HepG2 (cell line): ENCODE data around the gene ABCG5. TPM values are rescaled to one million over a fixed set of nuclear protein-coding genes. Genes with fewer than 3 reads are reported as not detected.
A peak's percentile ranks its signal among the peaks of the same experiment; 100 is the strongest.

ENCODE experiments used
- AHDC1 ChIP-seq: sonication (generic); formaldehyde crosslinking; IDR thresholded peaks from 2 replicates; pipeline ENCODE4 v1.5.1; 2020; ENCODE audit warnings: mild to moderate bottlenecking, missing genetic modification reagents, borderline replicate concordance
- CENPBD1 ChIP-seq: sonication (generic); formaldehyde crosslinking; IDR thresholded peaks from 2 replicates; pipeline ENCODE4 v1.8.0; 2022; ENCODE audit warnings: missing genetic modification reagents, low read depth, mild to moderate bottlenecking, borderline replicate concordance
- CHCHD3 ChIP-seq: sonication (generic); formaldehyde crosslinking; IDR thresholded peaks from 2 replicates; pipeline ENCODE4 v1.8.0; 2022; ENCODE audit warnings: mild to moderate bottlenecking, missing genetic modification reagents, moderate library complexity
- EED ChIP-seq: sonication (generic); formaldehyde crosslinking; IDR thresholded peaks from 2 replicates; pipeline ENCODE4 v1.5.0; 2020; ENCODE audit warnings: mild to moderate bottlenecking, missing genetic modification reagents
- GFI1 ChIP-seq: sonication (generic); formaldehyde crosslinking; IDR thresholded peaks from 2 replicates; pipeline ENCODE4 v1.5.0; 2020; ENCODE audit warnings: missing genetic modification reagents, mild to moderate bottlenecking, borderline replicate concordance
- IRF2 ChIP-seq: IDR thresholded peaks from 2 replicates; pipeline ENCODE4 v1.6.1; 2018; ENCODE audit warnings: missing genetic modification reagents, missing compliant biosample characterization
- JARID2 ChIP-seq: sonication (generic); formaldehyde crosslinking; IDR thresholded peaks from 2 replicates; pipeline ENCODE4 v1.8.1; 2023; ENCODE audit warnings: missing genetic modification reagents, inconsistent platforms; ENCODE audit not compliant: insufficient replicate concordance
- MEIS1 ChIP-seq: sonication (generic); formaldehyde crosslinking; IDR thresholded peaks from 2 replicates; pipeline ENCODE4 v1.9.0; 2021; ENCODE audit warnings: mild to moderate bottlenecking, missing genetic modification reagents, moderate library complexity, borderline replicate concordance
- MTERF4 ChIP-seq: sonication (generic); formaldehyde crosslinking; IDR thresholded peaks from 2 replicates; pipeline ENCODE4 v1.8.0; 2023; ENCODE audit warnings: mild to moderate bottlenecking, missing genetic modification reagents
- NFYC ChIP-seq: IDR thresholded peaks from 2 replicates; pipeline ENCODE4 v1.6.1; 2016; ENCODE audit warnings: missing genetic modification reagents, missing compliant biosample characterization
- RELA ChIP-seq: sonication (generic); formaldehyde crosslinking; IDR thresholded peaks from 2 replicates; pipeline ENCODE4 v1.4.0; 2020; ENCODE audit warnings: missing genetic modification reagents
- SMAD1 ChIP-seq: sonication (generic); formaldehyde crosslinking; IDR thresholded peaks from 2 replicates; pipeline ENCODE4 v1.4.0; 2020; ENCODE audit warnings: missing genetic modification reagents, low read depth, mild to moderate bottlenecking, borderline replicate concordance
- TBL1XR1 ChIP-seq: fragments of 150-350 bp; IDR thresholded peaks from 2 replicates; pipeline ENCODE4 v1.6.1; 2014; ENCODE audit warnings: borderline replicate concordance, low read length; ENCODE audit not compliant: partially characterized antibody
- TOPORS ChIP-seq: sonication (generic); formaldehyde crosslinking; IDR thresholded peaks from 2 replicates; pipeline ENCODE4 v1.8.0; 2023; ENCODE audit warnings: mild to moderate bottlenecking, missing genetic modification reagents
- U2AF2 ChIP-seq: fragments of 200-400 bp; formaldehyde crosslinking; IDR thresholded peaks from 2 replicates; pipeline ENCODE4 v1.6.1; 2017; ENCODE audit warnings: low read depth, mild to moderate bottlenecking, low read length
- ZNF550 ChIP-seq: sonication (generic); formaldehyde crosslinking; IDR thresholded peaks from 2 replicates; pipeline ENCODE4 v1.4.0; 2020; ENCODE audit warnings: mild to moderate bottlenecking, missing genetic modification reagents, borderline replicate concordance
- ZNF639 ChIP-seq: conservative IDR thresholded peaks from 2 replicates; pipeline ENCODE4 v1.6.1; 2018; ENCODE audit warnings: missing genetic modification reagents
- polyA plus RNA-seq, 8 experiments: library from polyadenylated mRNA; depleted of rRNA in 3 of 8; stranded (reverse) in 7 of 8; unstranded in 1 of 8; fragments of >200 nt; fragmentation: Illumina TruSeq in 4 of 8; extraction: Trizol in 4 of 8; gene quantifications; 2 replicates each; pipeline versions ENCODE4 v1.2.1 to v1.2.3, GENCODE V29; 2011 to 2016; ENCODE audit warnings: low read depth in 4 of 8, missing spikeins in 1 of 8, mixed read lengths in 1 of 8; ENCODE audit not compliant: insufficient read depth in 1 of 8
- total RNA-seq, 5 experiments: library from RNA; depleted of rRNA; stranded (reverse); fragments of >200 nt; fragmentation: Illumina TruSeq; extraction: Trizol; gene quantifications; 2 replicates each; pipeline ENCODE4 v1.2.3, GENCODE V29; 2016; ENCODE audit warnings: low read depth in 1 of 5
- TF ChIP-seq, protein P1 (sequence below): sonication (generic); formaldehyde crosslinking; conservative IDR thresholded peaks from 2 replicates; pipeline ENCODE4 v1.8.1; 2023; ENCODE audit warnings: missing genetic modification reagents

The ABCG5 gene
- total and polyA plus RNA-seq, 2 of the 13 experiments (the other 11 are each of a cell fraction or from before 2014, with no cell fraction given), result 15.1 to 39.0 TPM

DNA sequence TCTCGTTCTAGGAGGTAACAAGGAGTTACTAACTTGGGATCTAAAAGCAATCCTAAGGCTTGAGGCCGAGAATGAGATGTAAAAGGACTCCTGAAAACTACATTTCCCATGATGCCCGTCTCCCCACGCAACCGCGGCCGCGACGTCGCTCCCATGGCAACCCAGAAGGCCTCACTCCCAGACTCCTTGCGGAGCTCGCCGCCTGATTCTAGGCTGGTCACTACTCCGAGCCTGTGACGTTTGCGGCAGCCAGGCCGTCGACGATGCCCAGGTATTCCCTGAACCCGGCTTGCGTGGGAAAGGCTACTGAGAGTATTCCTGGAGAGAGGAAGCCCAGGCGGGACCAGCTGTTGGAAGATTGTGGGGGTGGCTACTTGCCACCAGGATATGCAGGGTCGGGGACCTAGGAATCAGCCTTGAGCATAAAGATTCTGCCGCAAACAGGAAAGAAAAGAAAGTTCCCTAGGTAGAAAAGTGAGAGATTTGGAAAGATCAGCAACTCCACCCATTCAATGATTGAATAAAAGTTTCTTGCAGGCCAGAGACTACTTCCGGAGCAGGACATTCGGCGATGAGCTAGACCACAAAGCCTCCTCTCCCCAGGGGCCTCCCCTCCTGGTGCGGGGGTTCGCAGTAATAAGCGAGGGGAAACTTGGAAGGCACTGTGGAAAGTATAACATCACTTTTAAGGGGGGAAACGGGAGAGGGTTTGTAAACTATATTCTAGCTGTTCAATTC lies 64.6 kb downstream of the ABCG5 start, which contains the start of gene DYNC2LI1 (continued):
- TF ChIP-seq NFYC (peak; percentile 31; the same call in 1 of the 2 replicates), JARID2 (peak; percentile 17), TBL1XR1 (peak; percentile 34), AHDC1 (CRISPR knock-in tag) (no peak), CHCHD3 (CRISPR knock-in tag) (0 out of 2 replicates have a peak, but pooled peaks have one; percentile 66), TOPORS (CRISPR knock-in tag) (no peak), MEIS1 (CRISPR knock-in tag) (0 out of 2 replicates have a peak, but pooled peaks have one; percentile 70), ZNF639 (CRISPR knock-in tag) (no peak; the same call in 1 of the 2 replicates), IRF2 (CRISPR knock-in tag) (peak; percentile 90), U2AF2 (peak; percentile 99), RELA (peak; percentile 85), CENPBD1 (CRISPR knock-in tag) (0 out of 2 replicates have a peak, but pooled peaks have one; percentile 42), EED (peak; percentile 46; the same call in 1 of the 2 replicates), SMAD1 (peak; percentile 86; the same call in 1 of the 2 replicates), GFI1 (CRISPR knock-in tag) (peak; percentile 55; the same call in 1 of the 2 replicates), ZNF550 (no peak), MTERF4 (CRISPR knock-in tag) (0 out of 2 replicates have a peak, but pooled peaks have one; percentile 40)
- TF ChIP-seq, protein P1, sequence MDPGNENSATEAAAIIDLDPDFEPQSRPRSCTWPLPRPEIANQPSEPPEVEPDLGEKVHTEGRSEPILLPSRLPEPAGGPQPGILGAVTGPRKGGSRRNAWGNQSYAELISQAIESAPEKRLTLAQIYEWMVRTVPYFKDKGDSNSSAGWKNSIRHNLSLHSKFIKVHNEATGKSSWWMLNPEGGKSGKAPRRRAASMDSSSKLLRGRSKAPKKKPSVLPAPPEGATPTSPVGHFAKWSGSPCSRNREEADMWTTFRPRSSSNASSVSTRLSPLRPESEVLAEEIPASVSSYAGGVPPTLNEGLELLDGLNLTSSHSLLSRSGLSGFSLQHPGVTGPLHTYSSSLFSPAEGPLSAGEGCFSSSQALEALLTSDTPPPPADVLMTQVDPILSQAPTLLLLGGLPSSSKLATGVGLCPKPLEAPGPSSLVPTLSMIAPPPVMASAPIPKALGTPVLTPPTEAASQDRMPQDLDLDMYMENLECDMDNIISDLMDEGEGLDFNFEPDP (CRISPR knock-in tag), result 0 out of 2 replicates have a peak, but pooled peaks have one; percentile 55
